HepG2 (cell line): ENCODE measurements around the gene GGA1. TPM values are rescaled to one million over a fixed set of nuclear protein-coding genes. Genes with fewer than 3 reads are reported as not detected.

Experiments
- CBX5 ChIP-seq: sonication (generic); formaldehyde crosslinking; IDR thresholded peaks from 2 replicates; pipeline ENCODE4 v1.4.0; 2020; ENCODE audit warnings: missing genetic modification reagents, borderline replicate concordance
- CENPT ChIP-seq: sonication (generic); formaldehyde crosslinking; IDR thresholded peaks from 2 replicates; pipeline ENCODE4 v1.8.0; 2022; ENCODE audit warnings: low read depth, mild to moderate bottlenecking, moderate library complexity, missing genetic modification reagents
- ELF3 ChIP-seq: IDR thresholded peaks from 2 replicates; pipeline ENCODE4 v1.6.1; 2016; ENCODE audit warnings: missing genetic modification reagents, missing compliant biosample characterization
- FOXA3 ChIP-seq: IDR thresholded peaks from 2 replicates; pipeline ENCODE4 v1.6.1; 2016; ENCODE audit warnings: missing genetic modification reagents, missing compliant biosample characterization
- NCOA5 ChIP-seq: sonication (generic); formaldehyde crosslinking; IDR thresholded peaks from 2 replicates; pipeline ENCODE4 v1.4.0; 2020; ENCODE audit warnings: missing genetic modification reagents
- RNF2 ChIP-seq: fragments of 450-650 bp; conservative IDR thresholded peaks from 2 replicates; pipeline ENCODE4 v1.6.1; 2016; ENCODE audit warnings: low read depth
- SCMH1 ChIP-seq: sonication (generic); formaldehyde crosslinking; IDR thresholded peaks from 2 replicates; pipeline ENCODE4 v1.9.0; 2021; ENCODE audit warnings: missing genetic modification reagents, mild to moderate bottlenecking, borderline replicate concordance
- SETDB1 ChIP-seq: sonication (generic); formaldehyde crosslinking; IDR thresholded peaks from 2 replicates; pipeline ENCODE4 v1.5.1; 2020; ENCODE audit warnings: missing genetic modification reagents, mild to moderate bottlenecking, borderline replicate concordance
- ZNF205 ChIP-seq: IDR thresholded peaks from 2 replicates; pipeline ENCODE4 v1.6.1; 2018; ENCODE audit warnings: missing biosample characterization, missing genetic modification reagents
- ZNF431 ChIP-seq: sonication (generic); formaldehyde crosslinking; IDR thresholded peaks from 2 replicates; pipeline ENCODE4 v1.9.0; 2022; ENCODE audit warnings: missing genetic modification reagents, low read depth, mild to moderate bottlenecking, borderline replicate concordance
- ZNF530 ChIP-seq: sonication (generic); formaldehyde crosslinking; IDR thresholded peaks from 2 replicates; pipeline ENCODE4 v1.5.0; 2020; ENCODE audit warnings: low read depth, mild to moderate bottlenecking, missing genetic modification reagents
- ZNF713 ChIP-seq: sonication (generic); formaldehyde crosslinking; IDR thresholded peaks from 2 replicates; pipeline ENCODE4 v1.4.0; 2020; ENCODE audit warnings: mild to moderate bottlenecking, missing genetic modification reagents
- polyA plus RNA-seq, 8 experiments: library from polyadenylated mRNA; depleted of rRNA in 3 of 8; stranded (reverse) in 7 of 8; unstranded in 1 of 8; fragments of >200 nt; fragmentation: Illumina TruSeq in 4 of 8; extraction: Trizol in 4 of 8; gene quantifications; 2 replicates each; pipeline versions ENCODE4 v1.2.1 to v1.2.3, GENCODE V29; 2011 to 2016; ENCODE audit warnings: low read depth in 4 of 8, missing spikeins in 1 of 8, mixed read lengths in 1 of 8; ENCODE audit not compliant: insufficient read depth in 1 of 8
- total RNA-seq, 5 experiments: library from RNA; depleted of rRNA; stranded (reverse); fragments of >200 nt; fragmentation: Illumina TruSeq; extraction: Trizol; gene quantifications; 2 replicates each; pipeline ENCODE4 v1.2.3, GENCODE V29; 2016; ENCODE audit warnings: low read depth in 1 of 5
- TF ChIP-seq, protein P1 (sequence below): sonication (generic); formaldehyde crosslinking; IDR thresholded peaks from 2 replicates; pipeline ENCODE4 v1.8.1; 2023; ENCODE audit warnings: mild to moderate bottlenecking, inconsistent platforms, moderate library complexity, missing genetic modification reagents, borderline replicate concordance
- TF ChIP-seq, protein P2 (sequence below): sonication (generic); formaldehyde crosslinking; IDR thresholded peaks from 2 replicates; pipeline ENCODE4 v1.8.0; 2022; ENCODE audit warnings: missing genetic modification reagents, mild to moderate bottlenecking, inconsistent platforms, borderline replicate concordance
- TF ChIP-seq, protein P3 (sequence below): IDR thresholded peaks from 2 replicates; pipeline ENCODE4 v1.6.1; 2016; ENCODE audit warnings: missing biosample characterization, missing genetic modification reagents, low read depth
- TF ChIP-seq, protein P4 (sequence below): sonication (generic); formaldehyde crosslinking; IDR thresholded peaks from 2 replicates; pipeline ENCODE4 v1.8.1; 2023; ENCODE audit warnings: missing genetic modification reagents, inconsistent platforms, borderline replicate concordance
- TF ChIP-seq, protein P5 (sequence below): sonication (generic); formaldehyde crosslinking; IDR thresholded peaks from 2 replicates; pipeline ENCODE4 v1.4.0; 2020; ENCODE audit warnings: missing genetic modification reagents

The GGA1 gene
- total and polyA plus RNA-seq, 2 of the 13 experiments (the other 11 are each of a cell fraction or from before 2014, with no cell fraction given) = 29.1 to 87.2 TPM

DNA sequence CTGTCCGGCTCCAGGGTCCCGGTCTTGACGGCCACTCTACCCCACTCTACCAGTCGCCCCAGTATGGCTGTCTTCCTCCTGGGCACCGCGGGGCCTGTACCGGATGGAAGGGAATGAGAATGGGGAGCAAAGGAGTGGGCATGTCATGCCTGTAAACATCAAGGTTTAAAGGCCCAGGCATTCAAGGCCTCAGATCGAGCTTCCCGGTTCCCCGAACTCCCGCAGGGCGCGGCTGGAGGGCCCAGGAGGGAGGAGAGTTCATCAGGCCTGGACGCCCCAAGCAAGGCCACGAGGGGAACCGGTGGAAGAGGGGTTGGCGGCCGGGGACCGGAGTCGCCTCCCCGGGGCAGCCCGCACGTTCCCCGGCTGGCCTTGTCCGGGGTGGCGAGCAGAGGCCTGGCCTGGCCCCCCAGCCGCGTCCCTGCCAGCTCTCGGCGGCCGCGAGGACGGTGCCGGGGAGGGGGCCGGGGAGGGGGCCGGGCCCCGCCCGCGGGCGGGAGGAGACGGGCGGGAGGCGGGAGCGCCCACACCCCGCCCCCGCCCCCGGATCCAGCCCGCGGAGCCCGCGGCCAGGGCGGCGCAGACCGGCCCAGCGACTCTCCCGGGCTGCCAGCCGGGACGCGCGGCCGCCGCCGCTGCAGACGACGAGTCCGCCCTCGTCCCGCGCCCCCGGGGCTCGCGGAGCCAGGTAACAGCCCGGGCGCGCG, 48.6 kb upstream of the GGA1 start, which contains the start of gene CDC42EP1 (continued):
- TF ChIP-seq, protein P1, sequence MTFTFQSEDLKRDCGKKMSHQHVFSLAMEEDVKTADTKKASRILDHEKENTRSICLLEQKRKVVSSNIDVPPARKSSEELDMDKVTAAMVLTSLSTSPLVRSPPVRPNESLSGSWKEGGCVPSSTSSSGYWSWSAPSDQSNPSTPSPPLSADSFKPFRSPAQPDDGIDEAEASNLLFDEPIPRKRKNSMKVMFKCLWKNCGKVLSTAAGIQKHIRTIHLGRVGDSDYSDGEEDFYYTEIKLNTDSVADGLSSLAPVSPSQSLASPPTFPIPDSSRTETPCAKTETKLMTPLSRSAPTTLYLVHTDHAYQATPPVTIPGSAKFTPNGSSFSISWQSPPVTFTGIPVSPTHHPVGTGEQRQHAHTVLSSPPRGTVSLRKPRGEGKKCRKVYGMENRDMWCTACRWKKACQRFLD (CRISPR knock-in tag) = no peak
- no peak for TF ChIP-seq CBX5
- TF ChIP-seq FOXA3 (CRISPR knock-in tag) = peak; percentile 15; the same call in 1 of the 2 replicates
- no peak for TF ChIP-seq ZNF530 (CRISPR knock-in tag)
- no peak for TF ChIP-seq RNF2
- TF ChIP-seq ELF3 (CRISPR knock-in tag) = peak; percentile 23; the same call in 1 of the 2 replicates
- TF ChIP-seq ZNF205 (CRISPR knock-in tag) = no peak
- TF ChIP-seq, protein P2, sequence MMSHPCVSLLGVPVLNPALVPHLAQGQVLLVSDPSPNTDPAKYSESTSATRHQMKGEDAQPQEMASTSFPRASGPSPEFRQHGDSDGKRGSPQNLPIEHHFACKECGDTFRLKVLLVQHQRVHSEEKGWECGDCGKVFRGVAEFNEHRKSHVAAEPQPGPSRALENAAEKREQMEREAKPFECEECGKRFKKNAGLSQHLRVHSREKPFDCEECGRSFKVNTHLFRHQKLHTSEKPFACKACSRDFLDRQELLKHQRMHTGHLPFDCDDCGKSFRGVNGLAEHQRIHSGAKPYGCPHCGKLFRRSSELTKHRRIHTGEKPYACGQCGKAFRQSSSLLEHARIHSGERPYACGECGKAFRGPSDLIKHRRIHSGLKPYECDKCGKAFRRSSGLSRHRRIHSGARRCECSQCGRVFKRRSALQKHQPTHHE (CRISPR knock-in tag) = 0 out of 2 replicates have a peak, but pooled peaks have one; percentile 45
- TF ChIP-seq ZNF713 (CRISPR knock-in tag) = no peak
- TF ChIP-seq SETDB1 (CRISPR knock-in tag) = no peak
- no peak for TF ChIP-seq SCMH1 (CRISPR knock-in tag)
- TF ChIP-seq, protein P3, sequence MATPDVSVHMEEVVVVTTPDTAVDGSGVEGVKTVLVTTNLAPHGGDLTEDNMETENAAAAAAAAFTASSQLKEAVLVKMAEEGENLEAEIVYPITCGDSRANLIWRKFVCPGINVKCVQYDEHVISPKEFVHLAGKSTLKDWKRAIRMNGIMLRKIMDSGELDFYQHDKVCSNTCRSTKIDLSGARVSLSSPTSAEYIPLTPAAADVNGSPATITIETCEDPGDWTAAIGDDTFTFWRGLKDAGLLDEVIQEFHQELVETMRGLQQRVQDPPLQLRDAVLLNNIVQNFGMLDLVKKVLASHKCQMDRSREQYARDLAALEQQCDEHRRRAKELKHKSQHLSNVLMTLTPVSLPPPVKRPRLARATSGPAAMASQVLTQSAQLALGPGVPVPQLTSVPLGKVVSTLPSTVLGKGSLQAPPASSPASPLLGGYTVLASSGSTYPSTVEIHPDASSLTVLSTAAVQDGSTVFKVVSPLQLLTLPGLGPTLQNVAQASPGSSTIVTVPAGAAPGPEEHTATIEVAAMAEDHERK (CRISPR knock-in tag) = no peak
- TF ChIP-seq, protein P4, sequence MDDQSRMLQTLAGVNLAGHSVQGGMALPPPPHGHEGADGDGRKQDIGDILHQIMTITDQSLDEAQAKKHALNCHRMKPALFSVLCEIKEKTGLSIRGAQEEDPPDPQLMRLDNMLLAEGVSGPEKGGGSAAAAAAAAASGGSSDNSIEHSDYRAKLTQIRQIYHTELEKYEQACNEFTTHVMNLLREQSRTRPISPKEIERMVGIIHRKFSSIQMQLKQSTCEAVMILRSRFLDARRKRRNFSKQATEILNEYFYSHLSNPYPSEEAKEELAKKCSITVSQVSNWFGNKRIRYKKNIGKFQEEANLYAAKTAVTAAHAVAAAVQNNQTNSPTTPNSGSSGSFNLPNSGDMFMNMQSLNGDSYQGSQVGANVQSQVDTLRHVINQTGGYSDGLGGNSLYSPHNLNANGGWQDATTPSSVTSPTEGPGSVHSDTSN (CRISPR knock-in tag) = no peak
- TF ChIP-seq ZNF431 (CRISPR knock-in tag) = 0 out of 2 replicates have a peak, but pooled peaks have one; percentile 51
- TF ChIP-seq, protein P5, sequence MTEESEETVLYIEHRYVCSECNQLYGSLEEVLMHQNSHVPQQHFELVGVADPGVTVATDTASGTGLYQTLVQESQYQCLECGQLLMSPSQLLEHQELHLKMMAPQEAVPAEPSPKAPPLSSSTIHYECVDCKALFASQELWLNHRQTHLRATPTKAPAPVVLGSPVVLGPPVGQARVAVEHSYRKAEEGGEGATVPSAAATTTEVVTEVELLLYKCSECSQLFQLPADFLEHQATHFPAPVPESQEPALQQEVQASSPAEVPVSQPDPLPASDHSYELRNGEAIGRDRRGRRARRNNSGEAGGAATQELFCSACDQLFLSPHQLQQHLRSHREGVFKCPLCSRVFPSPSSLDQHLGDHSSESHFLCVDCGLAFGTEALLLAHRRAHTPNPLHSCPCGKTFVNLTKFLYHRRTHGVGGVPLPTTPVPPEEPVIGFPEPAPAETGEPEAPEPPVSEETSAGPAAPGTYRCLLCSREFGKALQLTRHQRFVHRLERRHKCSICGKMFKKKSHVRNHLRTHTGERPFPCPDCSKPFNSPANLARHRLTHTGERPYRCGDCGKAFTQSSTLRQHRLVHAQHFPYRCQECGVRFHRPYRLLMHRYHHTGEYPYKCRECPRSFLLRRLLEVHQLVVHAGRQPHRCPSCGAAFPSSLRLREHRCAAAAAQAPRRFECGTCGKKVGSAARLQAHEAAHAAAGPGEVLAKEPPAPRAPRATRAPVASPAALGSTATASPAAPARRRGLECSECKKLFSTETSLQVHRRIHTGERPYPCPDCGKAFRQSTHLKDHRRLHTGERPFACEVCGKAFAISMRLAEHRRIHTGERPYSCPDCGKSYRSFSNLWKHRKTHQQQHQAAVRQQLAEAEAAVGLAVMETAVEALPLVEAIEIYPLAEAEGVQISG (CRISPR knock-in tag) = peak; percentile 57
- no peak for TF ChIP-seq CENPT (CRISPR knock-in tag)
- no peak for TF ChIP-seq NCOA5
